HepG2 (cell line): ENCODE data around the gene TASP1.

Source experiments
- NFKBIZ ChIP-seq: IDR thresholded peaks from 2 replicates; pipeline ENCODE4 v1.6.1; 2018; ENCODE audit warnings: missing genetic modification reagents, missing compliant biosample characterization
- NFYB ChIP-seq: sonication (generic); formaldehyde crosslinking; IDR thresholded peaks from 2 replicates; pipeline ENCODE4 v1.4.0; 2020; ENCODE audit warnings: missing genetic modification reagents
- RAD21 ChIP-seq: fragments of 450-650 bp; formaldehyde crosslinking; IDR thresholded peaks from 2 replicates; pipeline ENCODE4 v1.5.0; 2020; ENCODE audit warnings: mild to moderate bottlenecking
- ZBTB26 ChIP-seq: IDR thresholded peaks from 2 replicates; pipeline ENCODE4 v1.6.1; 2016; ENCODE audit warnings: missing compliant biosample characterization, missing genetic modification reagents, borderline replicate concordance
- ZFYVE20 ChIP-seq: sonication (generic); formaldehyde crosslinking; IDR thresholded peaks from 2 replicates; pipeline ENCODE4 v1.8.0; 2023; ENCODE audit warnings: low read depth, mild to moderate bottlenecking, moderate library complexity, missing genetic modification reagents, borderline replicate concordance
- ZNF264 ChIP-seq: sonication (generic); formaldehyde crosslinking; IDR thresholded peaks from 2 replicates; pipeline ENCODE4 v1.4.0; 2020; ENCODE audit warnings: missing genetic modification reagents

GRCh38 chr20:13665709-13666395, 27.1 kb upstream of the TASP1 start:
- TF ChIP-seq RAD21 (CRISPR knock-in tag) (no peak), NFKBIZ (CRISPR knock-in tag) (no peak), ZFYVE20 (CRISPR knock-in tag) (no peak), NFYB (CRISPR knock-in tag) (no peak), ZNF264 (CRISPR knock-in tag) (no peak), ZBTB26 (CRISPR knock-in tag) (no peak)
